ENCODE measurements around the gene GPR155. TPM values are rescaled to one million over a fixed set of nuclear protein-coding genes. Genes with fewer than 3 reads are reported as not detected.

GPR155 gene
- total and polyA plus RNA-seq, 9 of the 15 experiments (the other 6 are each of a cell fraction or from before 2014, with no cell fraction given) = 0.04 to 0.40 (median 0.11) TPM; not detected in 1

- in situ Hi-C loops (cut with MboI) (no loop called here), intact Hi-C loops (cut with micrococcal nuclease) (no loop called here)
- no peaks in the 10 kb centered on the region for H3K79me2 ChIP-seq (ENCODE audit: control insufficient read depth, insufficient read depth, low read length)
- no peak overlapping the region for H3K4me3 ChIP-seq
- TF ChIP-seq MYNN (IDR thresholded peaks at IDR 0.05) (no peak), MYNN (CRISPR knock-in tag; IDR thresholded peaks at IDR 0.05) (no peak), ZNF23 (CRISPR knock-in tag; IDR thresholded peaks at IDR 0.05) (no peak), ZNF354B (CRISPR knock-in tag; IDR thresholded peaks at IDR 0.05) (no peak), CEBPG (CRISPR knock-in tag; IDR thresholded peaks at IDR 0.05) (no peak), CEBPG (tag; conservative IDR thresholded peaks at IDR 0.05 in 1 of 2, IDR thresholded peaks at IDR 0.05 in 1 of 2) (peak; percentile 72 to 94), CEBPB (tag; IDR thresholded peaks at IDR 0.05) (peak; percentile 92)
- TF ChIP-seq, protein P1, sequence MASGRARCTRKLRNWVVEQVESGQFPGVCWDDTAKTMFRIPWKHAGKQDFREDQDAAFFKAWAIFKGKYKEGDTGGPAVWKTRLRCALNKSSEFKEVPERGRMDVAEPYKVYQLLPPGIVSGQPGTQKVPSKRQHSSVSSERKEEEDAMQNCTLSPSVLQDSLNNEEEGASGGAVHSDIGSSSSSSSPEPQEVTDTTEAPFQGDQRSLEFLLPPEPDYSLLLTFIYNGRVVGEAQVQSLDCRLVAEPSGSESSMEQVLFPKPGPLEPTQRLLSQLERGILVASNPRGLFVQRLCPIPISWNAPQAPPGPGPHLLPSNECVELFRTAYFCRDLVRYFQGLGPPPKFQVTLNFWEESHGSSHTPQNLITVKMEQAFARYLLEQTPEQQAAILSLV (tag; IDR thresholded peaks at IDR 0.05) = peak; percentile 51; the same call in 1 of the 2 replicates
- no peak overlapping the region for H3K4me2 ChIP-seq (ENCODE audit: insufficient read depth, low read length)
- H3K9ac ChIP-seq (ENCODE audit: insufficient read depth in 1 of 2, low read depth in 2 of 2, low read length in 2 of 2) = no peak overlapping the region
- H3K4me1 ChIP-seq (replicated peaks in 1 of 2; ENCODE audit: control insufficient read depth in 2 of 2, insufficient read depth in 2 of 2, low read length in 2 of 2) = no peaks in the 10 kb centered on the region
- no TSS peak for BruUV-seq (replicated peaks)
- ATAC-seq = no peak
- peaks cover 2% of the 10 kb centered on the region for H3K9me1 ChIP-seq (ENCODE audit: control insufficient read depth, insufficient read depth, low read length)
- H2AFZ ChIP-seq (ENCODE audit: low read depth, low read length) = no peak overlapping the region
- H3K36me3 ChIP-seq (ENCODE audit: control insufficient read depth, insufficient read depth, low read length) = no peaks in the 10 kb centered on the region
- H4K20me1 ChIP-seq (replicated peaks; ENCODE audit: control insufficient read depth, insufficient read depth, low read length) = no peaks in the 10 kb centered on the region
- DNase-seq (ENCODE audit: extremely low read depth in 1 of 4, low spot score in 3 of 4) = no peak
- no peak overlapping the region for H3K27ac ChIP-seq (ENCODE audit: extremely low read depth, low read depth, low read length)
- ChIA-PET CTCF (ENCODE audit: low intra/inter-chr PET ratio) (no interaction called here), POLR2A (no interaction called here)
- peaks cover 21 to 38% of the 10 kb centered on the region in 2 experiments; a peak in 4 of 5 replicates for H3K27me3 ChIP-seq (ENCODE audit: control insufficient read depth in 2 of 2, insufficient read depth in 2 of 2, low read length in 2 of 2)
- WGBS (ENCODE audit: insufficient coverage, low coverage, missing lambda C conversion rate) = 0% methylated on average over 2 of the region's 2 CpGs
- no peak for FAIRE-seq
- no peaks in the 10 kb centered on the region for H3K9me3 ChIP-seq (replicated peaks; ENCODE audit: control insufficient read depth, insufficient read depth, low read depth, low read length)
Observed at GRCh38 chr2:174518395-174518794, 31.6 kb upstream of the GPR155 start.

All from K562 (cell line).